H1 (cell line): Measurements from ENCODE around the gene SNRNP40. TPM values are rescaled to one million over a fixed set of nuclear protein-coding genes. Genes with fewer than 3 reads are reported as not detected.
A peak's percentile ranks its signal among the peaks of the same experiment; 100 is the strongest.

Experiments
- BACH1 ChIP-seq: IDR thresholded peaks from 2 replicates; pipeline ENCODE4 v1.6.1; 2012; ENCODE audit warnings: low read length, improper control_type of control experiment
- BCL11A ChIP-seq, 2 experiments: IDR thresholded peaks; one replicate each; pipeline ENCODE4 v1.6.1; 2011; ENCODE audit warnings: low read depth in 2 of 2, low read length in 2 of 2, mild to moderate bottlenecking in 2 of 2
- BRCA1 ChIP-seq: IDR thresholded peaks from 2 replicates; pipeline ENCODE4 v1.6.1; 2012; ENCODE audit warnings: low read depth, low read length, improper control_type of control experiment
- CBX5 ChIP-seq: fragments of 300-800, 300-1000 bp; sonication (generic); IDR thresholded peaks from 2 replicates; pipeline ENCODE4 v1.7.1; 2016; ENCODE audit warnings: antibody characterized with exemption, low read length, low read depth
- CBX8 ChIP-seq: fragments of 300-800, 300-1000 bp; sonication (generic); IDR thresholded peaks from 2 replicates; pipeline ENCODE4 v1.7.1; 2016; ENCODE audit warnings: low read depth, low read length, borderline replicate concordance
- CEBPB ChIP-seq: IDR thresholded peaks from 2 replicates; pipeline ENCODE4 v1.6.1; 2012; ENCODE audit warnings: low read depth, low read length
- CHD2 ChIP-seq: IDR thresholded peaks from 2 replicates; pipeline ENCODE4 v1.6.1; 2012; ENCODE audit warnings: low read length, improper control_type of control experiment
- CREB1 ChIP-seq: IDR thresholded peaks from 2 replicates; pipeline ENCODE4 v1.6.1; 2012; ENCODE audit warnings: inconsistent platforms
- EP300 ChIP-seq, 2 experiments: IDR thresholded peaks; 1 replicate in 1 of 2; 2 replicates in 1 of 2; pipeline ENCODE4 v1.6.1; 2011 to 2012; ENCODE audit warnings: low read depth in 2 of 2, low read length in 2 of 2, mild to moderate bottlenecking in 2 of 2, borderline replicate concordance in 1 of 2, inconsistent platforms in 1 of 2, moderate library complexity in 1 of 2
- EZH2 ChIP-seq: fragments of 200-600 bp; sonication (generic); IDR thresholded peaks from 2 replicates; pipeline ENCODE4 v1.7.1; 2012; ENCODE audit warnings: low read depth, mild to moderate bottlenecking, moderate library complexity, low read length, inconsistent platforms; ENCODE audit not compliant: severe bottlenecking
- GABPA ChIP-seq: IDR thresholded peaks from 2 replicates; pipeline ENCODE4 v1.6.1; 2011; ENCODE audit warnings: mild to moderate bottlenecking, low read length, moderate library complexity, borderline replicate concordance; ENCODE audit not compliant: insufficient read depth
- GTF2F1 ChIP-seq: IDR thresholded peaks from 2 replicates; pipeline ENCODE4 v1.6.1; 2012; ENCODE audit warnings: low read depth, low read length, improper control_type of control experiment, borderline replicate concordance
- HDAC6 ChIP-seq: IDR thresholded peaks from one replicate; pipeline ENCODE4 v1.7.1; 2012; ENCODE audit warnings: low read depth, mild to moderate bottlenecking, inconsistent platforms, low read length, moderate library complexity
- JUND ChIP-seq: IDR thresholded peaks from 2 replicates; pipeline ENCODE4 v1.6.1; 2011; ENCODE audit warnings: mild to moderate bottlenecking, improper control_type of control experiment, low read length
- MAFK ChIP-seq: IDR thresholded peaks from 2 replicates; pipeline ENCODE4 v1.6.1; 2012; ENCODE audit warnings: low read depth, mild to moderate bottlenecking, improper control_type of control experiment, low read length
- SAP30 ChIP-seq: fragments of 300-600 bp; sonication (generic); IDR thresholded peaks from 2 replicates; pipeline ENCODE4 v1.7.1; 2012; ENCODE audit warnings: low read length, moderate library complexity, mild to moderate bottlenecking, inconsistent platforms; ENCODE audit not compliant: insufficient read depth, insufficient replicate concordance
- SP4 ChIP-seq: IDR thresholded peaks from 2 replicates; pipeline ENCODE4 v1.6.1; 2012; ENCODE audit warnings: low read length, inconsistent platforms
- SRF ChIP-seq: IDR thresholded peaks from 2 replicates; pipeline ENCODE4 v1.6.1; 2011; ENCODE audit warnings: mild to moderate bottlenecking, low read depth, low read length, moderate library complexity
- USF2 ChIP-seq: IDR thresholded peaks from 2 replicates; pipeline ENCODE4 v1.6.1; 2011; ENCODE audit warnings: low read length, improper control_type of control experiment
- YY1 ChIP-seq: IDR thresholded peaks from 2 replicates; pipeline ENCODE4 v1.6.1; 2011; ENCODE audit warnings: low read depth, mild to moderate bottlenecking, low read length
- ZNF274 ChIP-seq: IDR thresholded peaks from 2 replicates; pipeline ENCODE4 v1.7.0; 2012; ENCODE audit warnings: low read length, borderline replicate concordance; ENCODE audit errors: extremely low read depth
- polyA plus RNA-seq, 7 experiments: library from polyadenylated mRNA; depleted of rRNA in 3 of 7; stranded (reverse) in 5 of 7; unstranded in 2 of 7; fragments of >200 nt in 5 of 7; fragments of 200-250 nt in 2 of 7; gene quantifications; 1 replicate in 5 of 7; 2 replicates in 1 of 7; 4 replicates in 1 of 7; pipeline versions ENCODE4 v1.2.1 to v1.2.3, GENCODE V29; 2011 to 2013; ENCODE audit warnings: missing spikeins in 2 of 7, mixed read lengths in 2 of 7
- total RNA-seq: library from RNA; stranded (reverse); fragmentation: NEBNext Ultra II Directional; extraction: Animal tissue kit (Norgen Biotek cat#: 25700); gene quantifications from 2 replicates; pipeline ENCODE4 v1.2.1, GENCODE V29; 2021

The SNRNP40 gene
- total and polyA plus RNA-seq, 2 of the 8 experiments (the other 6 are each of a cell fraction or from before 2014, with no cell fraction given) = 97.4 to 113 TPM

- TF ChIP-seq HDAC6 (no peak), USF2 (no peak), EZH2 (peak; percentile 29), BCL11A (IDR thresholded peaks at IDR 0.05; ENCODE audit: low read depth in 2 of 2, low read length in 2 of 2) (no peak), EP300 (IDR thresholded peaks at IDR 0.05; ENCODE audit: borderline replicate concordance in 1 of 2, low read depth in 2 of 2, low read length in 2 of 2) (no peak), MAFK (no peak), ZNF274 (no peak), SAP30 (no peak), CBX5 (no peak), GTF2F1 (no peak), CEBPB (no peak), SP4 (no peak), CREB1 (no peak), SRF (no peak), BACH1 (no peak), CHD2 (no peak), YY1 (no peak), CBX8 (no peak), JUND (no peak), BRCA1 (no peak), GABPA (0 out of 2 replicates have a peak, but pooled peaks have one; percentile 9)
Measured at GRCh38 chr1:31238986-31239613, 57.5 kb downstream of the SNRNP40 start (continued).
